Measurements from ENCODE around the gene SIAH1. TPM values are rescaled to one million over a fixed set of nuclear protein-coding genes. Genes with fewer than 3 reads are reported as not detected.
A peak's percentile ranks its signal among the peaks of the same experiment; 100 is the strongest.

SIAH1 gene
- total and polyA plus RNA-seq, 9 of the 15 experiments (the other 6 are each of a cell fraction or from before 2014, with no cell fraction given): 4.1 to 14.3 (median 12.5) TPM

DNA sequence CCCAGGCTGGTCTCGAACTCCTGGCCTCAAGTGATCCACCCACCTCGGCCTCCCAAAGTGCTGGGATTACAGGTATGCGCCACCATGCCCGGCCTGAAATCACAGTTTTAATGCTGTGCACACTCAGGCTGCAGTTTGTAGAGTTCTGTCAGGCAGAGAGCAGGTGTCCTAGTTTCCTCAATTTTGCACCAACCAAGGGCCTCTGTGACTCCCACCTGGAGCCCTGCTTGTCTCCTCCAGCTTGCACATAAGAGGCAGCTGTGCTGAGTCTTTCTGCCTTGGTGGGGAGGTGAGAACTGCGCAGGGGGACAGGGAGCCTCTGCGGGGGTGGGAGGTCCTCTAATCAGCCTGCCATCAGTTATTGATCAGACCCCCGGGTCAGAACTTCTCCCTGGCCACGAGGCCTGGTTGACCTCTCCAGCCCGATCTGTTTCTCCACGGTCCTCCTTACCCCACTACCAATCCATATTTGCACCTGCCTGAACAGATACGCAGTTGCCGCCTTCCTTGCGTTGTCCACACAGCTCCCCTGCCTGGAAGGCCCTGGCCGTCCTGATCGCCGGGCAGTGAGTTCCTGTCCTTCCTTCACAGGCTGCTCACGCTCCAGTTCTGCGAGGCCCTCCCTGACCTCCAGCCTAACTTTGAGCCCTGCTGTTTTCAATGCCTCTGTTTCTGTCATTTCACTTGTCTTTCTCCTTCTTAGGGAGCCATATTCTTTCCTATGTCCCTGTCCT lies 48.1 kb upstream of the SIAH1 start:
- FAIRE-seq (no peak), ATAC-seq (no peak; the same call in 2 of the 3 replicates), DNase-seq (ENCODE audit: extremely low read depth in 1 of 4, low spot score in 3 of 4) (no peak)
- TF ChIP-seq, protein P1, sequence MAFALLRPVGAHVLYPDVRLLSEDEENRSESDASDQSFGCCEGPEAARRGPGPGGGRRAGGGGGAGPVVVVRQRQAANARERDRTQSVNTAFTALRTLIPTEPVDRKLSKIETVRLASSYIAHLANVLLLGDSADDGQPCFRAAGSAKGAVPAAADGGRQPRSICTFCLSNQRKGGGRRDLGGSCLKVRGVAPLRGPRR (CRISPR knock-in tag; IDR thresholded peaks at IDR 0.05): no peak
- TF ChIP-seq CREM (IDR thresholded peaks at IDR 0.05; ENCODE audit: low read depth): no peak
- no peak for TF ChIP-seq SMARCE1 (IDR thresholded peaks at IDR 0.05)
- TF ChIP-seq ZNF644 (tag; IDR thresholded peaks at IDR 0.05; ENCODE audit: low read depth): no peak
- TF ChIP-seq MAZ (CRISPR knock-in tag; conservative IDR thresholded peaks at IDR 0.05 in 1 of 2, IDR thresholded peaks at IDR 0.05 in 1 of 2): no peak
- TF ChIP-seq BCOR (IDR thresholded peaks at IDR 0.05): no peak
- TF ChIP-seq THRAP3 (IDR thresholded peaks at IDR 0.05; ENCODE audit: borderline replicate concordance): no peak
- no peak for TF ChIP-seq MCM7 (IDR thresholded peaks at IDR 0.05)
- TF ChIP-seq TRIM28 (IDR thresholded peaks at IDR 0.05): no peak
- TF ChIP-seq BHLHE40 (IDR thresholded peaks at IDR 0.05; ENCODE audit: low read length): no peak
- TF ChIP-seq HMG20A (CRISPR knock-in tag; conservative IDR thresholded peaks at IDR 0.05): no peak
- TF ChIP-seq TAF7 (tag; IDR thresholded peaks at IDR 0.05): no peak
- no peak for TF ChIP-seq ZNF589 (CRISPR knock-in tag; IDR thresholded peaks at IDR 0.05; ENCODE audit: low read depth)
- TF ChIP-seq MECOM (CRISPR knock-in tag; IDR thresholded peaks at IDR 0.05): no peak
- no peak for TF ChIP-seq KHSRP (IDR thresholded peaks at IDR 0.05)
- TF ChIP-seq ZNF507 (tag; conservative IDR thresholded peaks at IDR 0.05): no peak
- TF ChIP-seq XRCC5 (IDR thresholded peaks at IDR 0.05; ENCODE audit: low read depth, low read length): no peak
- TF ChIP-seq HMGN3 (IDR thresholded peaks at IDR 0.05; ENCODE audit: borderline replicate concordance, extremely low read depth, insufficient read length, low read depth, low read length): no peak
- in situ Hi-C loops (cut with MboI): no loop called here
- ChIA-PET CTCF (ENCODE audit: low intra/inter-chr PET ratio) (no interaction called here), POLR2A (no interaction called here)
- no peak overlapping the region for H3K4me2 ChIP-seq (ENCODE audit: insufficient read depth, low read length)
- intact Hi-C loops (cut with micrococcal nuclease): loop anchor here (10.0 kb wide), 1 partner anchor 198 kb away; no protein-coding TSS in a partner anchor
- H4K20me1 ChIP-seq (replicated peaks; ENCODE audit: control insufficient read depth, insufficient read depth, low read length): no peaks in the 10 kb centered on the region
- peak overlapping the region in 1 of 2 experiments; percentile 43; a peak in 1 of 4 replicates for H3K9ac ChIP-seq (ENCODE audit: insufficient read depth in 1 of 2, low read depth in 2 of 2, low read length in 2 of 2)
- no peak overlapping the region for H2AFZ ChIP-seq (ENCODE audit: low read depth, low read length)
- H3K4me1 ChIP-seq (replicated peaks in 1 of 2; ENCODE audit: control insufficient read depth in 2 of 2, insufficient read depth in 2 of 2, low read length in 2 of 2): no peaks in the 10 kb centered on the region
- H3K27ac ChIP-seq (ENCODE audit: extremely low read depth, low read depth, low read length): no peak overlapping the region
- peaks cover 13 to 32% of the 10 kb centered on the region in 2 experiments; a peak in 4 of 5 replicates for H3K27me3 ChIP-seq (ENCODE audit: control insufficient read depth in 2 of 2, insufficient read depth in 2 of 2, low read length in 2 of 2)
- H3K36me3 ChIP-seq (ENCODE audit: control insufficient read depth, insufficient read depth, low read length): no peaks in the 10 kb centered on the region
- no peaks in the 10 kb centered on the region for H3K9me3 ChIP-seq (replicated peaks; ENCODE audit: control insufficient read depth, insufficient read depth, low read depth, low read length)
- 16% methylated on average over 18 of the region's 18 CpGs for WGBS (ENCODE audit: insufficient coverage, low coverage, missing lambda C conversion rate)
- H3K4me3 ChIP-seq: no peak overlapping the region
- H3K9me1 ChIP-seq (ENCODE audit: control insufficient read depth, insufficient read depth, low read length): no peaks in the 10 kb centered on the region
- no peaks in the 10 kb centered on the region for H3K79me2 ChIP-seq (ENCODE audit: control insufficient read depth, insufficient read depth, low read length)
- no TSS peak for BruUV-seq (replicated peaks)

Measured in K562 (cell line).